HFFc6 (cell line): ENCODE measurements around the gene ZMYND10. TPM values are rescaled to one million over a fixed set of nuclear protein-coding genes. Genes with fewer than 3 reads are reported as not detected.

Source experiments
- DNase-seq: peaks from one replicate; pipeline ENCODE4 v3.0.0-alpha.2; 2018
- H3K27ac Mint-ChIP-seq: 2 replicates; pipeline ENCODE4 v1.8.0; 2020; ENCODE audit warnings: mild to moderate bottlenecking, mixed read lengths
- H3K27me3 Mint-ChIP-seq: 2 replicates; pipeline ENCODE4 v1.8.0; 2021; ENCODE audit warnings: mild to moderate bottlenecking, moderate library complexity, mixed read lengths; ENCODE audit not compliant: insufficient read depth
- H3K36me3 Mint-ChIP-seq: 2 replicates; pipeline ENCODE4 v1.8.0; 2021; ENCODE audit warnings: low read depth, mixed read lengths
- H3K4me1 Mint-ChIP-seq: 2 replicates; pipeline ENCODE4 v1.8.0; 2020; ENCODE audit warnings: low read depth, mixed read lengths
- H3K4me3 Mint-ChIP-seq: 2 replicates; pipeline ENCODE4 v1.8.0; 2020; ENCODE audit warnings: mild to moderate bottlenecking, moderate library complexity, mixed read lengths
- H3K9me3 Mint-ChIP-seq: 2 replicates; pipeline ENCODE4 v1.8.0; 2020; ENCODE audit warnings: mild to moderate bottlenecking, mixed read lengths
- total RNA-seq, 6 experiments: library from RNA; stranded (reverse); fragmentation: NEBNext Ultra II Directional; extraction: Animal tissue kit (Norgen Biotek cat#: 25700); gene quantifications; 2 replicates in 1 of 6; 3 replicates in 5 of 6; pipeline ENCODE4 v1.2.3, GENCODE V29; 2021
- TF ChIP-seq, protein P1 (sequence below): fragments of 200-600 bp; sonication (generic); IDR thresholded peaks from 2 replicates; pipeline ENCODE4 v1.5.0; 2021; ENCODE audit warnings: antibody characterized with exemption, mild to moderate bottlenecking

ZMYND10 gene
- total RNA-seq, 6 experiments from 2014 or later, result 0.78 to 1.3 (median 0.83) TPM; not detected in 1

DNA sequence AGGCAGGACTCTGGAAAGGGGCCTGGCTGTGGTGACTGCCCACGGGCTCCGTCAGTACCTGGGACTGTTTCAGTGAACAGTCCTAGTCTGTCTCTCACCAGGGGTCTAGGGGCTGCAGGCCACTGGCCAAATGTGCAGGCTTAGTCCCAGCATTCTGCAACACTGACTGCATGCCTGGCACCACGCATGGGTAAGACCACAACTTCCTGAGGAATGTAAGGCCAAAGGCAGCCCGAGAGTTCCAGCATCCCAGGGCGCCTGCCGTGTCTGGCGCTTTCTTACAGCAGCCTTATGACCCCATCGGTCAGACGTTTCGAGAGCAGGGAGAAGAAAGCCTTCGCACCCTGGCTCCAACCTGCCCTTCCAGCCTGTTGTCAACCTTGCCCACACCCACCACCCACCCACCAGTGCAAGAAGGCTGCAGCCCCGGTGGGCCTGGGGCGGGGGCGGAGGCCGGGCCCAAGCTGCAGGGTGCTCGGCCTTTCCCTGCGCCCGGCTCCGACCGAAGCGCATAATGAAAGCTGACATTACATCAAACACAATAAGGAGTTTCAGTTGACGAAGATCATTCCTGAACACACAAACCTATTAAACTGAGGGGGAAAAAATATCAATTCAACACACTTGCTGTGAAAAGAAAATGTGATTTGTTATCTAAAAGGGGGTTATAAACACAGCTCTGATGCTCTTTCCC, 43.3 kb upstream of the ZMYND10 start:
- H3K36me3 Mint-ChIP-seq, result no peaks in the 10 kb centered on the region
- TF ChIP-seq, protein P1, sequence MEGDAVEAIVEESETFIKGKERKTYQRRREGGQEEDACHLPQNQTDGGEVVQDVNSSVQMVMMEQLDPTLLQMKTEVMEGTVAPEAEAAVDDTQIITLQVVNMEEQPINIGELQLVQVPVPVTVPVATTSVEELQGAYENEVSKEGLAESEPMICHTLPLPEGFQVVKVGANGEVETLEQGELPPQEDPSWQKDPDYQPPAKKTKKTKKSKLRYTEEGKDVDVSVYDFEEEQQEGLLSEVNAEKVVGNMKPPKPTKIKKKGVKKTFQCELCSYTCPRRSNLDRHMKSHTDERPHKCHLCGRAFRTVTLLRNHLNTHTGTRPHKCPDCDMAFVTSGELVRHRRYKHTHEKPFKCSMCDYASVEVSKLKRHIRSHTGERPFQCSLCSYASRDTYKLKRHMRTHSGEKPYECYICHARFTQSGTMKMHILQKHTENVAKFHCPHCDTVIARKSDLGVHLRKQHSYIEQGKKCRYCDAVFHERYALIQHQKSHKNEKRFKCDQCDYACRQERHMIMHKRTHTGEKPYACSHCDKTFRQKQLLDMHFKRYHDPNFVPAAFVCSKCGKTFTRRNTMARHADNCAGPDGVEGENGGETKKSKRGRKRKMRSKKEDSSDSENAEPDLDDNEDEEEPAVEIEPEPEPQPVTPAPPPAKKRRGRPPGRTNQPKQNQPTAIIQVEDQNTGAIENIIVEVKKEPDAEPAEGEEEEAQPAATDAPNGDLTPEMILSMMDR, result no peak
- H3K4me3 Mint-ChIP-seq, result no peak overlapping the region
- DNase-seq, result no peak
- peaks cover 44% of the 10 kb centered on the region for H3K27me3 Mint-ChIP-seq
- no peak overlapping the region for H3K27ac Mint-ChIP-seq
- no peaks in the 10 kb centered on the region for H3K9me3 Mint-ChIP-seq
- no peaks in the 10 kb centered on the region for H3K4me1 Mint-ChIP-seq

DNA sequence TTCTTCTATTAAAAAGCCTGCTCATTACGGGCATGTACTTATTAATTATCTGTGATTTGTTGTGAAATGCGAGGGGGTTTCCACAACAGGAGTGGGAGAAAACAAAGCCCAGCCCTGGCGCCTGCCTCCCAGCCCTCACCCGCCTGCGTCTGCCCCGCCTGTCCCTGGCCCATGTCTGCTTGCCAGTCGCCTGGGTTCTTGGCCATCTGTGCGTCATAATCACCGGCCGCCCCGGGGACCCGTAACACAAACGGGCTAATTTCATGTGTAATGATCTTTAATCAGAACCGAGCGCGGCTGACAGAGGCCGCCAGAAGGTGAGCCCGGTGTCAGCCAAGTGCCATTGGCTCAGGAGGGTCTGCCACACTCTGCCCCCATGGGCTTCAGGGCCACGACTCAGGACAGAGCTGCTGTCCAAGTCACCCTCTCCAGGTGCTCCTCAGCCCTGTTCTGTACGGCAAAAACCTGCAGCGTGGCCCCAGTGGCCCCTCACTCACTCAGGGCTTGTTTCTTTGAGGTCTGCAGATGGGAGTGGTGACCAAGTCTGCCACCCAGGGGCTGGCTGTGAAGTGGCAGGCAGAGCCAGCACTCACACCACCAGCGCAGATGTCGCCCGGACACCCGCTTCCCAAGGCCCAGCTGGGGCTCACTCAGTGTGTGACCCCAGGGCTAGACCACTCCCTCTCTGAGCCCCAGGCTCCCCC, 42.6 kb upstream of the ZMYND10 start:
- peaks cover 45% of the 10 kb centered on the region for H3K27me3 Mint-ChIP-seq
- no peak for DNase-seq
- TF ChIP-seq, protein P1, result peak; percentile 59
- H3K36me3 Mint-ChIP-seq, result no peaks in the 10 kb centered on the region
- H3K4me3 Mint-ChIP-seq, result no peak overlapping the region
- H3K27ac Mint-ChIP-seq, result no peak overlapping the region
- H3K9me3 Mint-ChIP-seq, result no peaks in the 10 kb centered on the region
- H3K4me1 Mint-ChIP-seq, result no peaks in the 10 kb centered on the region

DNA sequence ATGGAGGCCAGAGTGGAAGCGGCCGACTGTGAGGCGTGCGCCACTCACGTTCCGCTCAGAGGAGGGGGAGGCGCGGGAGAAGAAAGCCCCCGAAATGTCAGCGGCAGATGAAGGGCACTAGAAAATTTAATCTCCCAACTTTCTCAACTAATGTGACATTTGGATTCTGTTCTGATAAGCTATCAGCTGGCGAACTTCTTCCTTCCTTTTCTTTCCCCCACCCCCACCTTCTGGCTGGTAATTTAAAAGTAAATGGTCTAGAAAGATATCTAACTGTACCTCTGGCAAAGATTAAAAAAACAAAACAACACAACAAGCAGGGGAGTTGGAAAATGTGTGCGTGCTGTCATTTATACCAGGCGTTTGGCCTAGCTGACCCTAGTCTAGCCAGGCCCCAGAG, 40.2 kb upstream of the ZMYND10 start:
- TF ChIP-seq, protein P1, result no peak
- Mint-ChIP-seq H3K9me3 (no peaks in the 10 kb centered on the region), H3K36me3 (no peaks in the 10 kb centered on the region), H3K4me1 (no peaks in the 10 kb centered on the region), H3K27ac (no peak overlapping the region), H3K4me3 (no peak overlapping the region), H3K27me3 (peaks cover 35% of the 10 kb centered on the region)
- no peak for DNase-seq

DNA sequence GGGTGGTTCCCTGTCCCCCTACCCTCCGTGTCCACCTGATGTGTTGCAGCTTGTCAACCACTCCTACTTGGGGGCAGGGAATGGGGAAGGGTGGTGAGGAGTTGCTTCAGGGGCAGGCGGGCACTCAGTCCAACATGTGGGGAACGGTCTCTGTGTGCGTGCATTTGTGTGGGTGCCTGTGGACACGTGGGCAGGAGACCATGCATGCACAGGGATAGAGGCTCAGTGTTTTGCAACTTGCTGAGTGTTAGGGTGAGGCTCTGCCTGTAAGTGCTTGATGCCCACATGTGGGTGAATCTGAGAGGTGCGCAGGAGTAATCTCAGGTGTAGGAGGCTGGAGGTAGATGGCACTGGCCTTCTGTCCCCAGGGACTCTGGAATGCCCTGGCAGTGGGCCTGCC, 38.2 kb upstream of the ZMYND10 start:
- no peaks in the 10 kb centered on the region for H3K4me1 Mint-ChIP-seq

DNA sequence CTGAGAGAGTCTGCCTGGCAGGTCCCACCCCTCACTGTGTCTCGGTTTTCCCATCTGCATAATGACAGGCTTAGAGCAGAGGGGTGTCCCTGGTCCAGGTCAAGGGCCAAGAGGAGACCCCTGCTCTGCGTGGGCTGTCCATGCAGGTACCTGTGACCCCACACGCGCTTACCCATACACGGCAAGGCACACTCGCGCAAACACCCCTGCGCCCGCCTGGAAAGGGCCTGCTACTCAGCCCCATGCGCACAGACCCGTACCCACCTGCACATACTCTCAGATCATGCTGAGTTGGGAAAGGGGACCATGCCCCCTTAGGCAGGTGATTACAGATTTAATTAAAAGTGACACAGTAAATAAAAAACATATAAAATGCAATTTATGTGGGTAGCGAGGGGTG, 37.2 kb upstream of the ZMYND10 start:
- Mint-ChIP-seq H3K27ac (no peak overlapping the region), H3K4me3 (no peak overlapping the region), H3K36me3 (no peaks in the 10 kb centered on the region), H3K4me1 (no peaks in the 10 kb centered on the region), H3K27me3 (peaks cover 26% of the 10 kb centered on the region), H3K9me3 (no peaks in the 10 kb centered on the region)
- DNase-seq, result no peak
- TF ChIP-seq, protein P1, result no peak

More for the DNA sequence above, 38.2 kb upstream of the ZMYND10 start:
- DNase-seq, result no peak
- TF ChIP-seq, protein P1, result no peak
- H3K27ac Mint-ChIP-seq, result no peak overlapping the region
- H3K9me3 Mint-ChIP-seq, result no peaks in the 10 kb centered on the region
- H3K27me3 Mint-ChIP-seq, result peaks cover 28% of the 10 kb centered on the region
- H3K4me3 Mint-ChIP-seq, result no peak overlapping the region
- H3K36me3 Mint-ChIP-seq, result no peaks in the 10 kb centered on the region
